Measurements from ENCODE around the gene DGLUCY. TPM values are rescaled to one million over a fixed set of nuclear protein-coding genes. Genes with fewer than 3 reads are reported as not detected.

DGLUCY gene
- total and polyA plus RNA-seq, 2 of the 8 experiments (the other 6 are each of a cell fraction or from before 2014, with no cell fraction given): 24.9 to 31.8 TPM

DNA sequence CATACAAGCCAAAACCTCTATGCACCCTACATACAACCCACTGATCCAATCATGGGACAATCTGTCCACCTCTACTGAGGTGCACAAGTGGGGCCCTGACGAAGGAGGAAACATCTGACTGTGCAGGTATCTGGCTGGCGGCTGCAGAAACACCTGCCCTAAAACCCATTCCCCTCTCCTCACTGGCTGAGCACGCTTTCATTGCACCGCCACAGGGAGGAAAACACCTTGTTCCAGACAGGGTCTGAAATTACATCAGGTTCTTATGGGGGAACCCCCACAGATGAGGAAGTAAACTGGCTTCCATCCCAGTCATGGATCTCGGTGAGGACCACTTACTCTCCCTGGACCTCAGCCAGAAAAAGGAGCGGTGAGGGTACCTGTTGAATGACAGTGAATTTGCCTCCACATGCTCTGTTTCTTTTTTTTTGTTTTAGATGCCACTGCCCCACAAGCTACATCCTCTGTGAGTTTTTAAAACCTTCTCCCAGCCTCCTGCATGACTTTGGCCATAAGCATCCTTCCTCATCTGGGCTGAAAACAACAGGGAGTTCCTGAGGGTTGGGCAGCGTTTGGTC, 23.8 kb upstream of the DGLUCY start (continued):
- TF ChIP-seq EZH2 (IDR thresholded peaks at IDR 0.05; ENCODE audit: low read depth, low read length, severe bottlenecking) (no peak), CBX5 (IDR thresholded peaks at IDR 0.05; ENCODE audit: low read depth, low read length) (no peak), TCF12 (IDR thresholded peaks at IDR 0.05; ENCODE audit: low read depth, low read length) (no peak), CTBP2 (IDR thresholded peaks at IDR 0.05; ENCODE audit: borderline replicate concordance, insufficient read depth, insufficient read length, low read length) (no peak), CHD2 (IDR thresholded peaks at IDR 0.05; ENCODE audit: low read length) (no peak)
